ENCODE measurements around the gene ASXL1.

DNA sequence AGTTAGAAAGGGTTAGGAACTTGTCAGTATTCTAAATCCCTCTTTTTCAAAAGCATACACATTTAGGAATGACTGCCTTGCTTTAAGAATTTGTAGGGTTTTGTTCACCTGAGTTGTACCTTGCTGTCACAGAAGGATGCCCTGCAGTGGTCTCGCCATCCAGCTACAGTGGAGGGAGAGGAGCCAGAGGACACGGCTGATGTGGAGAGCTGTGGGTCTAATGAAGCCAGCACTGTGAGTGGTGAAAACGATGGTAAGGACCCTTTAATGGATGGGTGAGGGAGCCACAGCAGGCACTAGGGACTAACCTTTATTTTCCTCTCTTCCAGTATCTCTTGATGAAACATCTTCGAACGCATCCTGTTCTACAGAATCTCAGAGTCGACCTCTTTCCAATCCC is 69.9 kb downstream of the ASXL1 start:
- no peak for TF ChIP-seq EZH2 (IDR thresholded peaks at IDR 0.05; ENCODE audit: borderline replicate concordance, low read length)
- TF ChIP-seq, protein P1, sequence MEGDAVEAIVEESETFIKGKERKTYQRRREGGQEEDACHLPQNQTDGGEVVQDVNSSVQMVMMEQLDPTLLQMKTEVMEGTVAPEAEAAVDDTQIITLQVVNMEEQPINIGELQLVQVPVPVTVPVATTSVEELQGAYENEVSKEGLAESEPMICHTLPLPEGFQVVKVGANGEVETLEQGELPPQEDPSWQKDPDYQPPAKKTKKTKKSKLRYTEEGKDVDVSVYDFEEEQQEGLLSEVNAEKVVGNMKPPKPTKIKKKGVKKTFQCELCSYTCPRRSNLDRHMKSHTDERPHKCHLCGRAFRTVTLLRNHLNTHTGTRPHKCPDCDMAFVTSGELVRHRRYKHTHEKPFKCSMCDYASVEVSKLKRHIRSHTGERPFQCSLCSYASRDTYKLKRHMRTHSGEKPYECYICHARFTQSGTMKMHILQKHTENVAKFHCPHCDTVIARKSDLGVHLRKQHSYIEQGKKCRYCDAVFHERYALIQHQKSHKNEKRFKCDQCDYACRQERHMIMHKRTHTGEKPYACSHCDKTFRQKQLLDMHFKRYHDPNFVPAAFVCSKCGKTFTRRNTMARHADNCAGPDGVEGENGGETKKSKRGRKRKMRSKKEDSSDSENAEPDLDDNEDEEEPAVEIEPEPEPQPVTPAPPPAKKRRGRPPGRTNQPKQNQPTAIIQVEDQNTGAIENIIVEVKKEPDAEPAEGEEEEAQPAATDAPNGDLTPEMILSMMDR (IDR thresholded peaks at IDR 0.05; ENCODE audit: low read length), result no peak
